Fibroblast of pulmonary artery (primary cell): ENCODE results near the gene ABHD4.

Experiments
- DNase-seq: peaks from one replicate; pipeline ENCODE4 v3.0.0-alpha.2; 2010; ENCODE audit warnings: low read depth
- H3K4me3 ChIP-seq: replicated peaks from 2 replicates; pipeline ENCODE4 v1.5.1; 2011; ENCODE audit warnings: low read depth, mild to moderate bottlenecking, control low read depth, low read length, moderate library complexity
- CTCF ChIP-seq: IDR thresholded peaks from 2 replicates; pipeline ENCODE4 v1.5.1; 2011; ENCODE audit warnings: mild to moderate bottlenecking, control low read depth, low read length, inconsistent platforms; ENCODE audit errors: missing control alignments

ABHD4 gene

GRCh38 chr14:22598099-22598895, at the start of gene ABHD4:
Gene ABHD4 (plus strand): TSS chr14:22598300. CDS start chr14:22598307, 7 bp downstream.
- DNase-seq: peak; percentile 64
- H3K4me3 ChIP-seq: peak within 1 kb of the TSS; percentile 93
- TF ChIP-seq CTCF: no peak

- no peak overlapping the region for H3K4me3 ChIP-seq
- DNase-seq: no peak
- no peak for TF ChIP-seq CTCF
Measured at GRCh38 chr14:22549324-22549962, 48.7 kb upstream of the ABHD4 start.

GRCh38 chr14:22549981-22550673, 48.0 kb upstream of the ABHD4 start:
- peak; percentile 62 for DNase-seq
- no peak overlapping the region for H3K4me3 ChIP-seq
- TF ChIP-seq CTCF: no peak

- H3K4me3 ChIP-seq: no peak overlapping the region
- no peak for TF ChIP-seq CTCF
- DNase-seq: no peak
Measured at GRCh38 chr14:22551605-22551997, 46.5 kb upstream of the ABHD4 start.

- no peak overlapping the region for H3K4me3 ChIP-seq
- TF ChIP-seq CTCF: no peak
- DNase-seq: no peak
Measured at GRCh38 chr14:22552001-22552826, 45.9 kb upstream of the ABHD4 start.

GRCh38 chr14:22552827-22553076, 45.3 kb upstream of the ABHD4 start:
- TF ChIP-seq CTCF: no peak
- no peak overlapping the region for H3K4me3 ChIP-seq
- DNase-seq: no peak
